Right lobe of liver (tissue), 6 donors: ENCODE data around the gene SHISA6. TPM values are rescaled to one million over a fixed set of nuclear protein-coding genes. Genes with fewer than 3 reads are reported as not detected.

Experiments used
- ATAC-seq, 4 donors: fragments of 200-7000 bp; cut with Tn5 transposase; one replicate each; pipeline ENCODE4 v1.9.1; 2020; ENCODE audit warnings: mild to moderate bottlenecking in 4 of 4, moderate library complexity in 4 of 4
- DNase-seq, 3 donors: peaks; one replicate each; pipeline ENCODE4 v3.0.0-alpha.2; 2020
- H3K27ac ChIP-seq, 3 donors: fragments of 200-600 bp; one replicate each; pipeline ENCODE4 v1.8.0; 2022
- H3K27me3 ChIP-seq, 2 donors: fragments of 200-600 bp; one replicate each; pipeline ENCODE4 v1.8.0; 2022
- H3K36me3 ChIP-seq, 4 donors: fragments of 200-600 bp; sonication (generic) in 1 of 4; one replicate each; pipeline versions ENCODE4 v1.5.1 to v1.8.0; 2017 to 2022; ENCODE audit warnings: control low read depth in 1 of 4
- H3K4me1 ChIP-seq, 4 donors: fragments of 200-600 bp; sonication (generic) in 1 of 4; one replicate each; pipeline versions ENCODE4 v1.5.1 to v1.8.0; 2017 to 2022; ENCODE audit warnings: control low read depth in 1 of 4
- H3K4me3 ChIP-seq, 3 donors: fragments of 200-600 bp; one replicate each; pipeline ENCODE4 v1.8.0; 2022
- H3K9me3 ChIP-seq, 4 donors: fragments of 200-600 bp; sonication (generic) in 1 of 4; one replicate each; pipeline versions ENCODE4 v1.5.1 to v1.8.0; 2017 to 2022; ENCODE audit warnings: control low read depth in 1 of 4
- CTCF ChIP-seq, 4 donors: fragments of 200-600 bp in 3 of 4; fragments of 450-650 bp in 1 of 4; IDR thresholded peaks; one replicate each; pipeline versions ENCODE4 v1.5.1 to v1.8.0; 2016 to 2022; ENCODE audit warnings: antibody characterized with exemption in 4 of 4, mild to moderate bottlenecking in 2 of 4
- POLR2A ChIP-seq: fragments of 450-650 bp; IDR thresholded peaks from one replicate; pipeline ENCODE4 v1.6.1; 2017; ENCODE audit warnings: antibody characterized with exemption, mild to moderate bottlenecking
- WGBS: methylation state at CpG from one replicate; pipeline ENCODE4 v1.1.6; 2018; ENCODE audit warnings: low coverage, low lambda C conversion rate; ENCODE audit not compliant: insufficient coverage; ENCODE audit errors: missing lambda C conversion rate; 5-methylcytosine and 5-hydroxymethylcytosine counted together
- intact Hi-C, 2 donors: fragments of 100-400 bp; cut with DNase I; formaldehyde crosslinking; loops; one replicate each; pipeline versions ENCODE4 v1.11.2 to v1.14.1; 2022
- total RNA-seq, 6 experiments: library from RNA; depleted of rRNA in 2 of 6; stranded (reverse); fragments of >200 nt in 2 of 6; fragmentation: NEBNext Ultra II Directional in 3 of 6; extraction: Animal tissue kit (Norgen Biotek cat#: 25700) in 3 of 6; gene quantifications; one replicate each; pipeline versions ENCODE4 v1.1.0 to v1.2.4, GENCODE V29; 2016 to 2023
- donor health status: DM: no; HTN: yes; CAD: no.
- donor health status: DM: no; HTN: no; CAD: no.
- donor health status: DM: no; HTN: no; CAD: no.
- donor health status: DM: no; HTN: yes; CAD: no.
- donor health status: DM: no; HTN: yes; CAD: no.

Gene SHISA6
- total RNA-seq, 6 experiments from 2014 or later: not detected

- Histone ChIP-seq H3K27me3 (peaks cover 0 to 10% of the 10 kb centered on the region in 2 donors), H3K4me3 (no peak overlapping the region), H3K36me3 (no peaks in the 10 kb centered on the region), H3K27ac (no peak overlapping the region), H3K4me1 (no peaks in the 10 kb centered on the region), H3K9me3 (no peaks in the 10 kb centered on the region)
- TF ChIP-seq POLR2A: no peak
- TF ChIP-seq CTCF (IDR thresholded peaks at IDR 0.05): no peak
- intact Hi-C loops: no loop called here
- ATAC-seq (no peak), DNase-seq (no peak)
- 4% methylated on average over 4 of the region's 4 CpGs for WGBS
Observed at GRCh38 chr17:11238705-11239104, 2.3 kb upstream of the SHISA6 start.

GRCh38 chr17:11239379-11239970, 1.5 kb upstream of the SHISA6 start:
- H3K27me3 ChIP-seq: peaks cover 0 to 10% of the 10 kb centered on the region in 2 donors
- ATAC-seq (no peak), DNase-seq (no peak)
- WGBS: 10% methylated on average over 16 of the region's 16 CpGs
- intact Hi-C loops: no loop called here
- TF ChIP-seq CTCF (IDR thresholded peaks at IDR 0.05) (no peak), POLR2A (no peak)
- no peaks in the 10 kb centered on the region for H3K4me1 ChIP-seq
- no peak overlapping the region for H3K27ac ChIP-seq
- no peaks in the 10 kb centered on the region for H3K36me3 ChIP-seq
- no peak overlapping the region for H3K4me3 ChIP-seq
- H3K9me3 ChIP-seq: no peaks in the 10 kb centered on the region

GRCh38 chr17:11240041-11240840, 772 bp upstream of the SHISA6 start:
- ATAC-seq (peak in 1 of 4 donors; percentile 27), DNase-seq (no peak)
- H3K4me3 ChIP-seq: no peak overlapping the region
- 1% methylated on average over 14 of the region's 90 CpGs for WGBS
- H3K36me3 ChIP-seq: no peaks in the 10 kb centered on the region
- H3K27ac ChIP-seq: no peak overlapping the region
- peaks cover 0 to 12% of the 10 kb centered on the region in 2 donors for H3K27me3 ChIP-seq
- H3K9me3 ChIP-seq: no peaks in the 10 kb centered on the region
- no peak for TF ChIP-seq POLR2A
- intact Hi-C loops: no loop called here
- no peaks in the 10 kb centered on the region for H3K4me1 ChIP-seq

GRCh38 chr17:11241611-11242226, 706 bp downstream of the SHISA6 start:
- ATAC-seq (no peak), DNase-seq (no peak)
- Histone ChIP-seq H3K36me3 (no peaks in the 10 kb centered on the region), H3K9me3 (no peaks in the 10 kb centered on the region), H3K4me1 (no peaks in the 10 kb centered on the region), H3K4me3 (no peak overlapping the region), H3K27ac (no peak overlapping the region), H3K27me3 (peaks cover 0 to 13% of the 10 kb centered on the region in 2 donors)
- TF ChIP-seq CTCF (IDR thresholded peaks at IDR 0.05) (no peak), POLR2A (no peak)
- 16% methylated on average over 14 of the region's 58 CpGs for WGBS
- intact Hi-C loops: no loop called here

GRCh38 chr17:11242411-11242810, 1.4 kb downstream of the SHISA6 start:
- TF ChIP-seq POLR2A: no peak
- no peak for TF ChIP-seq CTCF (IDR thresholded peaks at IDR 0.05)
- Histone ChIP-seq H3K36me3 (no peaks in the 10 kb centered on the region), H3K9me3 (no peaks in the 10 kb centered on the region), H3K27ac (no peak overlapping the region), H3K4me3 (no peak overlapping the region), H3K4me1 (no peaks in the 10 kb centered on the region), H3K27me3 (peaks cover 0 to 13% of the 10 kb centered on the region in 2 donors)
- no peak for DNase-seq
- ATAC-seq: no peak
- 25% methylated on average over 8 of the region's 9 CpGs for WGBS
- intact Hi-C loops: no loop called here
